ENCODE results near the gene NNAT.

GRCh38 chr20:37545516-37545915 lies 24.5 kb downstream of the NNAT start:
- TF ChIP-seq CTCF (conservative IDR thresholded peaks at IDR 0.05 in 1 of 2, IDR thresholded peaks at IDR 0.05 in 1 of 2; ENCODE audit: low read depth in 1 of 2, low read length in 2 of 2) (no peak), EZH2 (IDR thresholded peaks at IDR 0.05; ENCODE audit: low read length, missing control alignments) (no peak)

Data from fibroblast of lung (primary cell).